IMR-90 (cell line): Measurements from ENCODE around the gene RCN1.

Experiments used
- CEBPB ChIP-seq: IDR thresholded peaks from 2 replicates; pipeline ENCODE4 v1.6.1; 2012; ENCODE audit warnings: low read depth, low read length, improper control_type of control experiment
- FOS ChIP-seq: fragments of 150-350 bp; IDR thresholded peaks from 2 replicates; pipeline ENCODE4 v1.6.1; 2016; ENCODE audit warnings: low read depth, low read length
- MAFK ChIP-seq: IDR thresholded peaks from 2 replicates; pipeline ENCODE4 v1.6.1; 2012; ENCODE audit warnings: low read depth, low read length, improper control_type of control experiment
- MAZ ChIP-seq: IDR thresholded peaks from 2 replicates; pipeline ENCODE4 v1.6.1; 2012; ENCODE audit warnings: low read depth, mild to moderate bottlenecking, low read length, improper control_type of control experiment, moderate library complexity, borderline replicate concordance
- NFE2L2 ChIP-seq: fragments of 150-350 bp; IDR thresholded peaks from 2 replicates; pipeline ENCODE4 v1.6.1; 2016; ENCODE audit warnings: low read depth, mild to moderate bottlenecking, low read length
- POLR2A ChIP-seq: IDR thresholded peaks from 2 replicates; pipeline ENCODE4 v1.6.1; 2012; ENCODE audit warnings: mild to moderate bottlenecking, low read depth, low read length
- RAD21 ChIP-seq: IDR thresholded peaks from 2 replicates; pipeline ENCODE4 v1.6.1; 2012; ENCODE audit warnings: low read length, improper control_type of control experiment
- RCOR1 ChIP-seq: IDR thresholded peaks from 2 replicates; pipeline ENCODE4 v1.6.1; 2012; ENCODE audit warnings: mild to moderate bottlenecking, low read length, improper control_type of control experiment; ENCODE audit not compliant: insufficient replicate concordance
- RFX5 ChIP-seq: IDR thresholded peaks from 2 replicates; pipeline ENCODE4 v1.8.0; 2012; ENCODE audit warnings: low read depth, mild to moderate bottlenecking, low read length, moderate library complexity
- SMC3 ChIP-seq: fragments of 150-350 bp; IDR thresholded peaks from 2 replicates; pipeline ENCODE4 v1.6.1; 2016; ENCODE audit warnings: low read depth, mild to moderate bottlenecking, antibody characterized with exemption, low read length, moderate library complexity
- TF ChIP-seq, protein P1 (sequence below): conservative IDR thresholded peaks from 2 replicates; pipeline ENCODE4 v1.5.1; 2012; ENCODE audit warnings: mild to moderate bottlenecking, low read depth, low read length, improper control_type of control experiment
- TF ChIP-seq, protein P2 (sequence below): fragments of 150-350 bp; IDR thresholded peaks from 2 replicates; pipeline ENCODE4 v1.6.1; 2017; ENCODE audit warnings: mild to moderate bottlenecking, antibody characterized with exemption, low read length, low read depth

- TF ChIP-seq, protein P1, sequence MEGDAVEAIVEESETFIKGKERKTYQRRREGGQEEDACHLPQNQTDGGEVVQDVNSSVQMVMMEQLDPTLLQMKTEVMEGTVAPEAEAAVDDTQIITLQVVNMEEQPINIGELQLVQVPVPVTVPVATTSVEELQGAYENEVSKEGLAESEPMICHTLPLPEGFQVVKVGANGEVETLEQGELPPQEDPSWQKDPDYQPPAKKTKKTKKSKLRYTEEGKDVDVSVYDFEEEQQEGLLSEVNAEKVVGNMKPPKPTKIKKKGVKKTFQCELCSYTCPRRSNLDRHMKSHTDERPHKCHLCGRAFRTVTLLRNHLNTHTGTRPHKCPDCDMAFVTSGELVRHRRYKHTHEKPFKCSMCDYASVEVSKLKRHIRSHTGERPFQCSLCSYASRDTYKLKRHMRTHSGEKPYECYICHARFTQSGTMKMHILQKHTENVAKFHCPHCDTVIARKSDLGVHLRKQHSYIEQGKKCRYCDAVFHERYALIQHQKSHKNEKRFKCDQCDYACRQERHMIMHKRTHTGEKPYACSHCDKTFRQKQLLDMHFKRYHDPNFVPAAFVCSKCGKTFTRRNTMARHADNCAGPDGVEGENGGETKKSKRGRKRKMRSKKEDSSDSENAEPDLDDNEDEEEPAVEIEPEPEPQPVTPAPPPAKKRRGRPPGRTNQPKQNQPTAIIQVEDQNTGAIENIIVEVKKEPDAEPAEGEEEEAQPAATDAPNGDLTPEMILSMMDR, result no peak
- TF ChIP-seq POLR2A (no peak), NFE2L2 (no peak), MAZ (no peak), FOS (no peak), SMC3 (no peak), RAD21 (no peak), RFX5 (no peak), CEBPB (no peak), RCOR1 (no peak), MAFK (no peak)
- TF ChIP-seq, protein P2, sequence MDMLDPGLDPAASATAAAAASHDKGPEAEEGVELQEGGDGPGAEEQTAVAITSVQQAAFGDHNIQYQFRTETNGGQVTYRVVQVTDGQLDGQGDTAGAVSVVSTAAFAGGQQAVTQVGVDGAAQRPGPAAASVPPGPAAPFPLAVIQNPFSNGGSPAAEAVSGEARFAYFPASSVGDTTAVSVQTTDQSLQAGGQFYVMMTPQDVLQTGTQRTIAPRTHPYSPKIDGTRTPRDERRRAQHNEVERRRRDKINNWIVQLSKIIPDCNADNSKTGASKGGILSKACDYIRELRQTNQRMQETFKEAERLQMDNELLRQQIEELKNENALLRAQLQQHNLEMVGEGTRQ, result no peak
Observed at GRCh38 chr11:32116668-32117067, 25.8 kb downstream of the RCN1 start.
